SKM-1 treated with dmso at 0.1 percent for 144 hours (cell line): ENCODE data around the gene ASIC3.
"Not testable (repeated sequence)": the region's sequence is repeated elsewhere in the genome, so short reads cannot be mapped to it uniquely, and the experiment has no call there.

Experiments
- DNase-seq: peaks from one replicate; lab custom pipeline; 2025; ENCODE audit not compliant: unreplicated experiment; lab: John Stamatoyannopoulos, UW

Gene ASIC3

GRCh38 chr7:151013733-151014497, 34.4 kb upstream of the ASIC3 start:
- no peak for DNase-seq

GRCh38 chr7:151014950-151015349, 33.4 kb upstream of the ASIC3 start:
- no peak for DNase-seq

GRCh38 chr7:151015967-151016366, 32.4 kb upstream of the ASIC3 start:
- DNase-seq = no peak

- no peak for DNase-seq
These were observed 31.8 kb upstream of the ASIC3 start for GRCh38 chr7:151016505-151016904.

GRCh38 chr7:151016942-151017341, 31.4 kb upstream of the ASIC3 start:
- no peak for DNase-seq

GRCh38 chr7:151017370-151017952, 30.9 kb upstream of the ASIC3 start:
- no peak for DNase-seq

GRCh38 chr7:151017953-151018420, 30.3 kb upstream of the ASIC3 start:
- peak; percentile 20 for DNase-seq

GRCh38 chr7:151018421-151019129, 29.8 kb upstream of the ASIC3 start:
- DNase-seq = no peak

- no peak for DNase-seq
These were observed 29.2 kb upstream of the ASIC3 start for GRCh38 chr7:151019130-151019447.

- DNase-seq = no peak
These were observed 28.1 kb upstream of the ASIC3 start for GRCh38 chr7:151020231-151020630.

GRCh38 chr7:151023232-151023631, 25.1 kb upstream of the ASIC3 start:
- no peak for DNase-seq

- DNase-seq = no peak
These were observed 23.8 kb upstream of the ASIC3 start, which contains the start of gene ATG9B for GRCh38 chr7:151024435-151025056. Gene ATG9B, minus strand, starts transcription at chr7:151024494. Its CDS starts 71 bp downstream, at chr7:151024423.

- no peak for DNase-seq
These were observed 22.2 kb upstream of the ASIC3 start for GRCh38 chr7:151025924-151026671.

GRCh38 chr7:151026771-151027727, 21.3 kb upstream of the ASIC3 start:
- not testable (repeated sequence) for DNase-seq

- DNase-seq = not testable (repeated sequence)
These were observed 20.6 kb upstream of the ASIC3 start for GRCh38 chr7:151027728-151028130.

- peak; percentile 80 for DNase-seq
These were observed 20.0 kb upstream of the ASIC3 start, which contains the start of gene ABCB8 for GRCh38 chr7:151028131-151028947. Gene ABCB8, plus strand, starts transcription at chr7:151028450. Its CDS starts 66 bp downstream, at chr7:151028516.

GRCh38 chr7:151028948-151029501, 19.3 kb upstream of the ASIC3 start:
- DNase-seq = no peak

- no peak for DNase-seq
These were observed 17.3 kb upstream of the ASIC3 start for GRCh38 chr7:151031011-151031410.
